Breast epithelium (tissue), 3 donors: ENCODE results near the gene RHBDD3.
"Not testable (repeated sequence)": the region's sequence is repeated elsewhere in the genome, so short reads cannot be mapped to it uniquely, and the experiment has no call there.

ENCODE experiments used
- CTCF ChIP-seq, 3 donors: fragments of 450-650 bp; IDR thresholded peaks; one replicate each; pipeline ENCODE4 v1.5.1; 2016 to 2017; ENCODE audit warnings: antibody characterized with exemption in 3 of 3, mild to moderate bottlenecking in 3 of 3, moderate library complexity in 3 of 3
- POLR2A ChIP-seq: fragments of 450-650 bp; IDR thresholded peaks from one replicate; pipeline ENCODE4 v1.6.1; 2016; ENCODE audit warnings: antibody characterized with exemption, mild to moderate bottlenecking, moderate library complexity
- POLR2AphosphoS5 ChIP-seq, 3 donors: sonication (generic); formaldehyde crosslinking; IDR thresholded peaks; one replicate each; pipeline ENCODE4 v1.6.1; 2017; ENCODE audit warnings: antibody characterized with exemption in 3 of 3

GRCh38 chr22:29219409-29219782 lies 48.4 kb downstream of the RHBDD3 start:
- not testable (repeated sequence) for TF ChIP-seq CTCF (IDR thresholded peaks at IDR 0.05); POLR2AphosphoS5 (IDR thresholded peaks at IDR 0.05); POLR2A
